Glomerular endothelial cell (primary cell): ENCODE results near the gene YPEL5. TPM values are rescaled to one million over a fixed set of nuclear protein-coding genes. Genes with fewer than 3 reads are reported as not detected.
A peak's percentile ranks its signal among the peaks of the same experiment; 100 is the strongest.

ENCODE experiments used
- DNase-seq: peaks from one replicate; pipeline ENCODE4 v3.0.0-alpha.2; 2011; ENCODE audit warnings: low read depth, low spot score; ENCODE audit errors: extremely low read depth
- total RNA-seq: library from RNA; depleted of rRNA; stranded (reverse); fragments of >200 nt; gene quantifications from 2 replicates; pipeline ENCODE4 v1.2.3, GENCODE V29; 2015

YPEL5 gene
- total RNA-seq, 1 donor from 2014 or later: 114 TPM

- DNase-seq: no peak
Measured at GRCh38 chr2:30164131-30164925, 17.5 kb downstream of the YPEL5 start.

GRCh38 chr2:30165050-30165520 is 18.3 kb downstream of the YPEL5 start:
- DNase-seq: peak; percentile 83

GRCh38 chr2:30165617-30166016 is 18.8 kb downstream of the YPEL5 start:
- DNase-seq: no peak

GRCh38 chr2:30172627-30173026 is 25.8 kb downstream of the YPEL5 start:
- DNase-seq: no peak

GRCh38 chr2:30177440-30177839 is 30.6 kb downstream of the YPEL5 start:
- DNase-seq: no peak

GRCh38 chr2:30177956-30178355 is 31.1 kb downstream of the YPEL5 start:
- DNase-seq: no peak

- DNase-seq: peak; percentile 23
Measured at GRCh38 chr2:30178618-30179434, 32.0 kb downstream of the YPEL5 start.

GRCh38 chr2:30179536-30179935 is 32.7 kb downstream of the YPEL5 start:
- DNase-seq: no peak

GRCh38 chr2:30180226-30180625 is 33.4 kb downstream of the YPEL5 start:
- DNase-seq: no peak

GRCh38 chr2:30181176-30181575 is 34.4 kb downstream of the YPEL5 start:
- DNase-seq: no peak

- DNase-seq: no peak
Measured at GRCh38 chr2:30184035-30184434, 37.2 kb downstream of the YPEL5 start.

- no peak for DNase-seq
Measured at GRCh38 chr2:30185178-30185577, 38.4 kb downstream of the YPEL5 start.

- no peak for DNase-seq
Measured at GRCh38 chr2:30188292-30188691, 41.5 kb downstream of the YPEL5 start.

GRCh38 chr2:30190637-30191036 is 43.8 kb downstream of the YPEL5 start:
- no peak for DNase-seq

- no peak for DNase-seq
Measured at GRCh38 chr2:30191107-30191506, 44.3 kb downstream of the YPEL5 start.

GRCh38 chr2:30191819-30192271 is 45.0 kb downstream of the YPEL5 start:
- no peak for DNase-seq

- DNase-seq: no peak
Measured at GRCh38 chr2:30192314-30192713, 45.5 kb downstream of the YPEL5 start.

- no peak for DNase-seq
Measured at GRCh38 chr2:30193104-30193681, 46.4 kb downstream of the YPEL5 start.

- DNase-seq: no peak
Measured at GRCh38 chr2:30194421-30194820, 47.6 kb downstream of the YPEL5 start.

- DNase-seq: no peak
Measured at GRCh38 chr2:30195016-30195415, 48.2 kb downstream of the YPEL5 start.

- DNase-seq: no peak
Measured at GRCh38 chr2:30197570-30198192, 50.9 kb downstream of the YPEL5 start.
